SU-DHL-6 (cell line): ENCODE results near the gene PNLDC1.

ENCODE experiments used
- H2AFZ ChIP-seq: fragments of 200-600 bp; sonication (generic); 2 replicates; pipeline ENCODE4 v1.6.1; 2014; ENCODE audit warnings: low read depth, mild to moderate bottlenecking, moderate library complexity, mixed read lengths, antibody characterized with exemption, low read length; ENCODE audit not compliant: severe bottlenecking
- H3F3A ChIP-seq: fragments of 200-600 bp; shearing (Covaris generic); 2 replicates; pipeline ENCODE4 v1.6.0; 2016; ENCODE audit warnings: antibody characterized with exemption, mild to moderate bottlenecking; ENCODE audit not compliant: insufficient read depth
- H3K27ac ChIP-seq: fragments of 200-600 bp; sonication (generic); 2 replicates; pipeline ENCODE4 v1.5.1; 2016; ENCODE audit warnings: low read depth, mild to moderate bottlenecking, low read length, moderate library complexity, mixed read lengths
- H3K27me3 ChIP-seq: fragments of 200-600 bp; sonication (generic), shearing (Covaris generic); 2 replicates; pipeline ENCODE4 v1.6.0; 2014; ENCODE audit warnings: mild to moderate bottlenecking, low read length
- H3K36me3 ChIP-seq: fragments of 200-600 bp; sonication (generic); 2 replicates; pipeline ENCODE4 v1.6.1; 2014; ENCODE audit warnings: mild to moderate bottlenecking, low read length, mixed read lengths
- H3K4me2 ChIP-seq: fragments of 300-600, 200-600 bp; shearing (Covaris generic), sonication (generic); 2 replicates; pipeline ENCODE4 v1.6.0; 2014; ENCODE audit warnings: low read length, low read depth, mild to moderate bottlenecking; ENCODE audit not compliant: poor library complexity, severe bottlenecking
- H3K4me3 ChIP-seq: fragments of 200-600 bp; sonication (generic); 2 replicates; pipeline ENCODE4 v1.5.1; 2014; ENCODE audit warnings: antibody characterized with exemption, low read length, mild to moderate bottlenecking, mixed read lengths; ENCODE audit not compliant: insufficient read depth, poor library complexity, severe bottlenecking
- H3K79me2 ChIP-seq: fragments of 200-600 bp; sonication (generic); 2 replicates; pipeline ENCODE4 v1.6.1; 2014; ENCODE audit warnings: mild to moderate bottlenecking, low read length, moderate library complexity; ENCODE audit not compliant: insufficient read depth
- H3K9ac ChIP-seq: fragments of 200-600 bp; sonication (generic); 2 replicates; pipeline ENCODE4 v1.7.0; 2014; ENCODE audit warnings: mild to moderate bottlenecking, low read length
- H3K9me2 ChIP-seq: fragments of 200-600 bp; sonication (generic); replicated peaks from 2 replicates; pipeline ENCODE4 v1.6.1; 2014; ENCODE audit warnings: low read length; ENCODE audit not compliant: insufficient read depth
- H3K9me3 ChIP-seq: fragments of 200-600 bp; sonication (generic); 2 replicates; pipeline ENCODE4 v1.6.1; 2014; ENCODE audit warnings: low read length, mixed read lengths; ENCODE audit not compliant: insufficient read depth
- H4K20me1 ChIP-seq: fragments of 200-600 bp; sonication (generic); 2 replicates; pipeline ENCODE4 v1.6.1; 2014; ENCODE audit warnings: low read depth, mild to moderate bottlenecking, antibody characterized with exemption, low read length, moderate library complexity, mixed read lengths
- EZH2phosphoT487 ChIP-seq: fragments of 200-600 bp; sonication (generic), shearing (Covaris generic); conservative IDR thresholded peaks from 2 replicates; pipeline ENCODE4 v1.6.1; 2018; ENCODE audit warnings: mild to moderate bottlenecking, antibody characterized with exemption, low read length, moderate library complexity, mixed read lengths
- TF ChIP-seq, protein P1 (sequence below): fragments of 200-600 bp; sonication (generic); IDR thresholded peaks from one replicate; pipeline ENCODE4 v1.5.1; 2017; ENCODE audit warnings: antibody characterized with exemption, mild to moderate bottlenecking, low read length, moderate library complexity; ENCODE audit not compliant: insufficient read depth, poor library complexity, severe bottlenecking

PNLDC1 gene, protein sequence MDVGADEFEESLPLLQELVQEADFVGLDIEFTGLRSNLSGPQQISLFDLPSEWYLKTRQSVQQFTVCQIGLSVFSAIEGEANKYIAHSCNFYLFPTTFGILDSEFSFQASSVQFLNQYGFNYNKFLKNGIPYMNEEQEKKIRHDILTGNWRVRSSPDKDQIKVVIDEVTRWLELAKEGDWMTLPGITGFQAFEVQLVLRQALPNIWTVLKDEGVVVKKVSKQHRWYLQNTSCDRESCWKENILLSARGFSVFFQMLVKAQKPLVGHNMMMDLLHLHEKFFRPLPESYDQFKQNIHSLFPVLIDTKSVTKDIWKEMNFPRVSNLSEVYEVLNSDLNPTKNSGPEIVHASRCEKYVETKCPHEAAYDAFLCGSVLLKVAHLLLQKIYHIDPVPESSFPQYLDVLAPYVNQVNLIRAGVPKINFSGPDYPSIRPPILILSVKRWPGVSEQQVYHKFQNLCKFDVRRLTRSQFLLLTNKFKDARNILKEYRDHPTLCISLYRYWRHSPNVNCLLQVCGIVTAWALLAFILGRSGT

DNA sequence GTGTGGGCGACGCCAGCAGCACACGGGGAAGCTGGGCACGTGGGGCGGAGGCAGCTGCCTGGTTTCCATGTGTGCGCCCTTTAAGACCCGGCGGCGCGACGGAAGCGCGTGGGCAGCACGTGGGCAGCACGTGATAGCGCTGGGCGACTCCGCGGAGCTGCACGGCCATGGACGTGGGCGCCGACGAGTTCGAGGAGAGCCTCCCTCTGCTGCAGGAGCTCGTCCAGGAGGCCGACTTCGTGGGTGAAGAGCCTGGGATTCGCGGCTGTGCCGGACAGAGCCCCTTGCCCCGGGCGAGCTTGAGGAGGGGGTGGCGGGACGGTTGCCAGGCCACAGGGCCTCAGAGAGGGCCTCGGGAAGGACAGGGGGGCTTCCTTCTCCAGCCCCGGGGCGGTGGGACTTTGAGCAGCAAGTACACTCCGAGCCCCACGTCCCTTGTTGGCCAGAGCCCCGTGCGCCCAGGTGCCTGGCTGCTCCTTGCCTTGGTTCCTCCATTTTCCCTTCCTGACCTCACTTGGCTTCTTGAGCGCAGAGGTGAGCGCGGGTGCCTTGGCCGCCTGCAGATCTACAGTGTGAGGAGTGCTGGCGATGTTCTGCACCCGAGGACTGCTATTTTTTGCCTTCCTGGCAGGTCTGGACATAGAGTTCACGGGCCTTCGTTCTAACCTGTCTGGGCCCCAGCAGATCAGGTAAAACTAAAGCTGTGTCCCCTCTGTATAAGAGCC, at the start of gene PNLDC1:
Gene PNLDC1, plus strand, starts transcription at position 136 of the 725 bp plus-strand sequence. Its CDS starts 32 bp downstream, at position 168.
- no peak within 1 kb of the TSS for H3K27ac ChIP-seq
- H3K27me3 ChIP-seq = no peaks in the 10 kb centered on the region
- peaks cover 5% of the 10 kb centered on the region; the same call in 1 of the 2 replicates for H3F3A ChIP-seq
- no peaks in the 10 kb centered on the region; the same call in 1 of the 2 replicates for H4K20me1 ChIP-seq
- H3K36me3 ChIP-seq = peaks cover 13% of the 10 kb centered on the region; the same call in 1 of the 2 replicates
- H2AFZ ChIP-seq = no peak within 1 kb of the TSS
- no peaks in the 10 kb centered on the region for H3K9me2 ChIP-seq
- no peaks in the 10 kb centered on the region for H3K79me2 ChIP-seq
- TF ChIP-seq EZH2phosphoT487 = no peak
- no peak within 1 kb of the TSS for H3K4me3 ChIP-seq
- H3K9me3 ChIP-seq = no peaks in the 10 kb centered on the region
- H3K4me2 ChIP-seq = no peak within 1 kb of the TSS
- H3K9ac ChIP-seq = no peak within 1 kb of the TSS

DNA sequence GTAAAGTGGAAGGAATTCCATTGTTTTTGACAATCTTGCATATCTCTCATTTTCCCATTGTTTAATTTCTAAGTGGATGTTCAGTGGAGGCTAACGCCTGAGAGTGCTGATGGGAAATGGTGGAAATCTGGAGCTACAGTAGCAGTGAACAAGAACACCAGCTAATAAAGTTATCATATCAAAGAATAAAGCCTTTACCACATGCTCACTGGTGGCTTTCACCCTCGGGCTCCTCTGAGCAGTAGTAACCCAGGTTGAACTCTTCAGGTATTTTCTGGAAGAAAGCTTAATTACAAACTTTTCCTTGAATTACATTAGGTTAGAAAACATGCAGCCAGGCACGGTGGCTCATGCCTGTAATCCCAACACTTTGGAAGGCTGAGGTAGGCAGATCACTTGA, 48.6 kb upstream of the PNLDC1 start:
- no peak overlapping the region for H3K4me2 ChIP-seq
- TF ChIP-seq, protein P1, sequence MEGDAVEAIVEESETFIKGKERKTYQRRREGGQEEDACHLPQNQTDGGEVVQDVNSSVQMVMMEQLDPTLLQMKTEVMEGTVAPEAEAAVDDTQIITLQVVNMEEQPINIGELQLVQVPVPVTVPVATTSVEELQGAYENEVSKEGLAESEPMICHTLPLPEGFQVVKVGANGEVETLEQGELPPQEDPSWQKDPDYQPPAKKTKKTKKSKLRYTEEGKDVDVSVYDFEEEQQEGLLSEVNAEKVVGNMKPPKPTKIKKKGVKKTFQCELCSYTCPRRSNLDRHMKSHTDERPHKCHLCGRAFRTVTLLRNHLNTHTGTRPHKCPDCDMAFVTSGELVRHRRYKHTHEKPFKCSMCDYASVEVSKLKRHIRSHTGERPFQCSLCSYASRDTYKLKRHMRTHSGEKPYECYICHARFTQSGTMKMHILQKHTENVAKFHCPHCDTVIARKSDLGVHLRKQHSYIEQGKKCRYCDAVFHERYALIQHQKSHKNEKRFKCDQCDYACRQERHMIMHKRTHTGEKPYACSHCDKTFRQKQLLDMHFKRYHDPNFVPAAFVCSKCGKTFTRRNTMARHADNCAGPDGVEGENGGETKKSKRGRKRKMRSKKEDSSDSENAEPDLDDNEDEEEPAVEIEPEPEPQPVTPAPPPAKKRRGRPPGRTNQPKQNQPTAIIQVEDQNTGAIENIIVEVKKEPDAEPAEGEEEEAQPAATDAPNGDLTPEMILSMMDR = no peak
- H3K9me3 ChIP-seq = no peaks in the 10 kb centered on the region
- no peak overlapping the region for H3K4me3 ChIP-seq
- no peak overlapping the region for H2AFZ ChIP-seq
- no peaks in the 10 kb centered on the region for H3K9me2 ChIP-seq
- H4K20me1 ChIP-seq = peaks cover 4% of the 10 kb centered on the region; the same call in 1 of the 2 replicates
- H3K36me3 ChIP-seq = peaks cover 72% of the 10 kb centered on the region
- no peak overlapping the region for H3K27ac ChIP-seq
- H3K27me3 ChIP-seq = no peaks in the 10 kb centered on the region
- peaks cover 33% of the 10 kb centered on the region; the same call in 1 of the 2 replicates for H3K79me2 ChIP-seq
- no peak overlapping the region for H3K9ac ChIP-seq
- peaks cover 53% of the 10 kb centered on the region; the same call in 1 of the 2 replicates for H3F3A ChIP-seq

DNA sequence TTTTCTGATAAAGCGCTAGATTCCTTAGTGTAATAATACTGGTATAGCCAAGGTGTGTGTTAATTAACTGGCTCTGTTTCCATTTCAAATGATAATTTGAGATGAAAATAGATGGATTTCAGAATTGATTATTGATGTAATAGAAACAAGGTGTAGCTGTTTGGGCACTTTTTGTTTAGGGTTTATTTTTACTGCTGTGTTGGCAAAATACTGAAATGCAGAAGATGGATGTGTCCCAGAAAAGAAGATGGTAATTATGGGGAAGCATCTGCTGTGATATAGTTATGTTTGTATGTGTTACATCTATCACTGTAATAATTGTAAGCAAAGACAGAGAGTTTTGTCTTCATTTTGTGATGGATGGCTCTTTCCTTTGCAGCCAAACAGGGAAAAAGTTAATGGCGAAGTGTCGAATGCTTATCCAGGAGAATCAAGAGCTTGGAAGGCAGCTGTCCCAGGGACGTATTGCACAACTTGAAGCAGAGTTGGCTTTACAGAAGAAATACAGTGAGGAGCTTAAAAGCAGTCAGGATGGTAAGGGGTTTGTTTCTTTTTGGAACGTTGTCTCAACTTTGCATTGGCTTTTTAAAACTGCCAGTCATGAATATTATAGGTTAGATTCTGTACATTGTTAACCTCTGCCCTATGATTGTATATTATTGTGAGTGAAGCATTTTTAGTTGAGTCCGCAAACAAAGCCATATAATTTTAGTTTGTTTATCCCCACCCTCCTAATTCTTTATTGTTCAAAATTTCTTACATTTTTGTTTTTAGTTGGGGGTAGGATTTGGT, 46.8 kb upstream of the PNLDC1 start:
- H3K9me2 ChIP-seq = no peaks in the 10 kb centered on the region
- TF ChIP-seq EZH2phosphoT487 = no peak
- TF ChIP-seq, protein P1 = no peak
- no peak overlapping the region for H3K4me3 ChIP-seq
- peaks cover 54% of the 10 kb centered on the region for H3F3A ChIP-seq
- peaks cover 18% of the 10 kb centered on the region; the same call in 1 of the 2 replicates for H3K79me2 ChIP-seq
- H3K36me3 ChIP-seq = peaks cover 63% of the 10 kb centered on the region
- no peaks in the 10 kb centered on the region for H3K27me3 ChIP-seq
- no peaks in the 10 kb centered on the region for H3K9me3 ChIP-seq
- no peak overlapping the region for H3K9ac ChIP-seq
- no peak overlapping the region for H2AFZ ChIP-seq
- H3K27ac ChIP-seq = no peak overlapping the region
- H4K20me1 ChIP-seq = 0 out of 2 replicates have a peak, but pooled peaks cover 4% of the 10 kb centered on the region
- no peak overlapping the region for H3K4me2 ChIP-seq
